AG09319 (cell line): ENCODE data around the gene ABCG1.

Source experiments
- DNase-seq: peaks from one replicate; pipeline ENCODE4 v3.0.0-alpha.2; 2010; ENCODE audit warnings: low read depth; ENCODE audit errors: extremely low read depth
- TF ChIP-seq, protein P1 (sequence below): IDR thresholded peaks from 2 replicates; pipeline ENCODE4 v1.5.1; 2011; ENCODE audit warnings: low read depth, mild to moderate bottlenecking, inconsistent platforms, low read length, moderate library complexity

The ABCG1 gene

DNA sequence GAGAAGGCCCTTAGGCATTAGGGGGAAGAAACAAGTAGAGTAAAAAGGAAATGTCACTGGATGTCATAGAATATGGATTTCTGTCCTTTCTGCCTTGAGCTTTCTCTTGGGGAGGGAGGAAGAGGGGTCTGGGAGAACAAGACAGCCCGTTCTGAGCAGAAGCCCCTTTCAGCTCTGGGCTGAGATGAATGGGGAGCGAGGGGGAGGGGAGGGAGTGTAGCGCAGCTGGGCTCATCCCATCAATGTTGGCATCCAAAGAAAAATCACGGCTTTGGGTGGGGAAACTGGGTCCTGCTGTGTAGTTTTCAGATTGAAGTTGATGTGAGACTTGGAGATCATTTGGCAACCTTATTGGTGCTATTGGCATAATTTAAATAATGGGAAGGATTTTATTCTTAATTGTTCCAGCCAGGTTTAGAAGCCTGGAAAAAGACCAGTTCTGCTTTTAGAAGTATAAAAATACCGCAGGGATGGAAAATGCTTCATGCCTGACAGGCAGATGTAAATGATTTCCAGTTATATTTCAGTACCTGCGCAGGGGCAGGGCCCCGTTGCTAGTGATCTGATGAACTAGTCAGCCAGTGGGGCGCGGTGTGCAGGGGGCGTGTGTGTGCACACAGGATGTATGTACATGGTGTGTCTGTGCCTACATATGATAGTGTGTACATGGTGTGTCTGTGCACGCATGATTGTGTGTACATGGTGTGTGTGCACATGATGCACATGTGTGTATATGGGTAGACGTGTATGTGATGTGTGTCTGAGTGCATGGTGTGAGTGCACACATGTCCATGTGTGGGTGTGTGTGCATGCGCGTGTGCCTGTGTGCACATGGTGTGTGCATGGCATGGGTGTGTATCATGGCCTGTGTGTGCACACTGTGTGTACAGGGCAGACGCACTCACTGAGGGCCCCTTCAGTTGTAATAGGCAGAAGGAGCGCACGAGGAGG lies 36.0 kb downstream of the ABCG1 start:
- no peak for DNase-seq
- TF ChIP-seq, protein P1, sequence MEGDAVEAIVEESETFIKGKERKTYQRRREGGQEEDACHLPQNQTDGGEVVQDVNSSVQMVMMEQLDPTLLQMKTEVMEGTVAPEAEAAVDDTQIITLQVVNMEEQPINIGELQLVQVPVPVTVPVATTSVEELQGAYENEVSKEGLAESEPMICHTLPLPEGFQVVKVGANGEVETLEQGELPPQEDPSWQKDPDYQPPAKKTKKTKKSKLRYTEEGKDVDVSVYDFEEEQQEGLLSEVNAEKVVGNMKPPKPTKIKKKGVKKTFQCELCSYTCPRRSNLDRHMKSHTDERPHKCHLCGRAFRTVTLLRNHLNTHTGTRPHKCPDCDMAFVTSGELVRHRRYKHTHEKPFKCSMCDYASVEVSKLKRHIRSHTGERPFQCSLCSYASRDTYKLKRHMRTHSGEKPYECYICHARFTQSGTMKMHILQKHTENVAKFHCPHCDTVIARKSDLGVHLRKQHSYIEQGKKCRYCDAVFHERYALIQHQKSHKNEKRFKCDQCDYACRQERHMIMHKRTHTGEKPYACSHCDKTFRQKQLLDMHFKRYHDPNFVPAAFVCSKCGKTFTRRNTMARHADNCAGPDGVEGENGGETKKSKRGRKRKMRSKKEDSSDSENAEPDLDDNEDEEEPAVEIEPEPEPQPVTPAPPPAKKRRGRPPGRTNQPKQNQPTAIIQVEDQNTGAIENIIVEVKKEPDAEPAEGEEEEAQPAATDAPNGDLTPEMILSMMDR: no peak

DNA sequence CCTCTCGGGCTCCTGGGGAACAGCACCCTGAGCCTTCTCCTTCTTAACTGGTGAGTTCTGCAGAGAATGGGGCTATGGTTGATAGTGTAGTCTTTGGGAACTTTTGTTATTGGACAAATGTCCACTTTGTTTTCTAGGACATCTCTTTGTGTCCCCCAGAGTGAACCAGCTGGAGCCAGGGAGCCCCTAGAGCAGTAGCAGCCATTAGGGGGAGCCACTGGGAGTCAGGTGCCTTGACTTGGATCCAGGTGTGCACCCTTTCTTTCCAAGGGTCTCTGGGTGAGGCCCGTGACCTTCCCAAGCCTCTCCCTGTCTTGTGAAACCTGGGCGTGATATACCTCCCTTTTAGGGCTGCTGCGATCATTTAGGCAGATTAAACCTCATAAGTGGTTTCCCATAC lies 36.9 kb downstream of the ABCG1 start:
- DNase-seq: no peak
- TF ChIP-seq, protein P1: no peak

- TF ChIP-seq, protein P1: no peak
- no peak for DNase-seq
Measured at GRCh38 chr21:42256316-42256715, 37.4 kb downstream of the ABCG1 start.

DNA sequence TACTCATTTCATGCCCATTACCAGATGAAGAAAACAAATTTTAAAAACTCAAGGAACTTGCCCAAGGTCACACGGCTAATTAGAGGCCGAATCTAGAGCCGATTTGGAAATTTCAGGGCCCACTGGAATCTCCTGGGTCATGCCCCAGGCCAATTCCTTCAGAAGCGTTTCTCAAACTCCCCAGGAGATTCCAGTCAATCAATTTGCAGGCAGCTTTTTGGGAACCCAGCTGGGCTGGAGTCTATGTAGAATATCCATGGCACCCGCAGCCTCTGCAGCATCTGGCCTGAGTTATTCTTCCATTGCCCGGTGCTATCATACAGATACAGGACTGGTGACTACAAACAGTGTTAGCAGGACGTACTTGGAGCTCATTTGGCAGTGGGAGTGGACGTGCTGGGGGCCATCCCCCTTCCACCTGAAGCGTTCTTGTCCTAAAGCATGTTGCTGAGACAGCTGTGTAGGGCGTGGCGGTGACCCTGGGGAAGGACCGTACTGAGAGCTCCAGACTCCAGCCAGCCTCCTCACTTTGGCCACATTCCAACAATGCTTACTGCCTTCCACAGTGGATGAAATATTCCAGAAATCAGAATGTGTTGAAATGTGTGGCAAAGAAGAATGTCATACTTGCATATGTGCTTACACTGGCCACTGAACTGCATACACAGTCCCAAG lies 38.3 kb downstream of the ABCG1 start:
- no peak for DNase-seq

DNA sequence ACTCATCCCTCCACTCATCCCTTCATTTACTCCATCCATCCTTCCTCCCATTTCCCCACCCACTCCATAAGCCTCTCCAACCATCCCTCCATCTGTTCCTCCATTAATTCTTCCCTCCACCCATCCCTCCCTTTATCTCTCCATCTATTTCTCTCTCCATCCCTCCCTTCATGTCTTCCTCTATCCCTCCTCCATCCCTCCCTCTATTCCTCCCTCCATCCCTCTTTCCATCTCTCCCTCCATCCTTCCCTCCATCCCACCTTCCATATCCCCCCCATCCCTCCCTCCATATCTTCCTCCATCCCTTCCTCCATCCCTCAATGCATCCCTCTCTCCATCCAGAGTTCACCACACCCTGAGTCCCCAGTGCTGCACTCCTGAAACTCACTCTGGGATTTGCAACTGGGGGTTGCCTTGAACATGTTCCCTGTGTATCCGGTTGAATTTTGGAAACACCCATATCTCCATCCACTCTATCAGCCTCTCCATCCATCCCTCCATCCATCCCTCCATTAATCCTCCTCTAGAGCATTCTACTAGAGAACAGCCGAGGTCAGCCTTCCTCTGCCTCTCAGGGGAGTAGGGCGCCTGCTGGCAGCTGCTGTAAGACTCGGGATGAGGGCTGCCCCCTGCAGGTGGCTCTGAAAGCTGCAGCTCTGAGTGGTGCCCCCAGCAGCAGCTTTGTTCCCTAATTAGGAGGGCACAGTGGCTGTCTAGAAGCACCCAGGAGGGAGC lies 39.4 kb downstream of the ABCG1 start:
- peak; percentile 7 for DNase-seq
- TF ChIP-seq, protein P1: peak; percentile 78

More for the DNA sequence above, 38.3 kb downstream of the ABCG1 start:
- TF ChIP-seq, protein P1: no peak

DNA sequence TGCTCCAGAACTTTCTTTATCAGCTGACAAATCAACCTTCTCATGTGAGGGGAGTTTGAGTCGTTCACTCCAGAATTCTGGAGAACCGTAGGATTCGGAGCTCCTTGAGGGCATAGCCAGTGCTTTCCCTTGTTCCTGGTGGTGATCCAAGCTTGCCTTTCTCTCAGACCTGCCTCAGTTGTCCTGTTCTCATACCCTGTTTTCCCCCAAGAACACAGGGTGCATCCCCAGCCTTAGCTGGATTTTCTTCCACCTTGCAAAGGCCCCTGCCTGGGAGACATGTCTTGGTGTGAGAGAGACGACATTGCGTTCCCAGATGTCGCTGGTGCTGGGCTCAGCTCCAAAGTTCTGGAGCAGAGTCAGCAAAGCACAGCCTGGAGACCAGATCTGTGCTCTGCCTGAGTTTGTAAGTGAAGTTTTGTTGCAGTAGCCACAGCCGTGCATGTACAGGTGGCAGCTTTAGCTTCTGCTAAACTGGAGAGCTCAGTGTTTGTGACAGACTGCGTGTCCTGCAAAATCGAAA lies 40.0 kb downstream of the ABCG1 start:
- TF ChIP-seq, protein P1: no peak
- no peak for DNase-seq
